Breast epithelium (tissue), 3 donors: ENCODE data around the gene ZFP28.

Experiments used
- POLR2AphosphoS5 ChIP-seq, 3 donors: sonication (generic); formaldehyde crosslinking; IDR thresholded peaks; one replicate each; pipeline ENCODE4 v1.6.1; 2017; ENCODE audit warnings: antibody characterized with exemption in 3 of 3
- TF ChIP-seq, protein P1 (sequence below), 3 donors: fragments of 450-650 bp; IDR thresholded peaks; one replicate each; pipeline ENCODE4 v1.5.1; 2016 to 2017; ENCODE audit warnings: antibody characterized with exemption in 3 of 3, mild to moderate bottlenecking in 3 of 3, moderate library complexity in 3 of 3

DNA sequence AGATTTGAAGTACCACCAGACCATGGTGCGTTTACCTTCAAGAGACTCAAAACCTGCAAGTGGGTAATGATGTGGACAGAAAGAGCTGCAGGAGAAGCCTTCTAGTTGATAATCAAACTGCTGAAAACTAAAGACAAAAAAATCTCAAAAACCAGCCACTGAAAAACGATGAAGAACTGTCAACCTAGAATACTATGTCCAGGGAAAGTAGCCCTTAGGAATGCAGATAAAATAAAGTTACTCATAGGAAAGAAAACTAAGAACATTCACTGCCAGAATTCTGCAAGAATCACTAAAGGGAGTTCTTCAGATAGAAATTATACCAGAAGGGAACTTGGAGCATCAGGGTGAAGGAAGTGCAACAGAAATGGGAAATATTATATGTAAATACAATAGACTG, 33.8 kb downstream of the ZFP28 start:
- TF ChIP-seq, protein P1, sequence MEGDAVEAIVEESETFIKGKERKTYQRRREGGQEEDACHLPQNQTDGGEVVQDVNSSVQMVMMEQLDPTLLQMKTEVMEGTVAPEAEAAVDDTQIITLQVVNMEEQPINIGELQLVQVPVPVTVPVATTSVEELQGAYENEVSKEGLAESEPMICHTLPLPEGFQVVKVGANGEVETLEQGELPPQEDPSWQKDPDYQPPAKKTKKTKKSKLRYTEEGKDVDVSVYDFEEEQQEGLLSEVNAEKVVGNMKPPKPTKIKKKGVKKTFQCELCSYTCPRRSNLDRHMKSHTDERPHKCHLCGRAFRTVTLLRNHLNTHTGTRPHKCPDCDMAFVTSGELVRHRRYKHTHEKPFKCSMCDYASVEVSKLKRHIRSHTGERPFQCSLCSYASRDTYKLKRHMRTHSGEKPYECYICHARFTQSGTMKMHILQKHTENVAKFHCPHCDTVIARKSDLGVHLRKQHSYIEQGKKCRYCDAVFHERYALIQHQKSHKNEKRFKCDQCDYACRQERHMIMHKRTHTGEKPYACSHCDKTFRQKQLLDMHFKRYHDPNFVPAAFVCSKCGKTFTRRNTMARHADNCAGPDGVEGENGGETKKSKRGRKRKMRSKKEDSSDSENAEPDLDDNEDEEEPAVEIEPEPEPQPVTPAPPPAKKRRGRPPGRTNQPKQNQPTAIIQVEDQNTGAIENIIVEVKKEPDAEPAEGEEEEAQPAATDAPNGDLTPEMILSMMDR (IDR thresholded peaks at IDR 0.05): no peak
- no peak for TF ChIP-seq POLR2AphosphoS5 (IDR thresholded peaks at IDR 0.05)
